Urothelium cell line (cell line): Measurements from ENCODE around the gene CATSPERD.
"Not testable (repeated sequence)": the region's sequence is repeated elsewhere in the genome, so short reads cannot be mapped to it uniquely, and the experiment has no call there.

Experiments
- DNase-seq: peaks from one replicate; pipeline ENCODE4 v3.0.0; 2011; ENCODE audit warnings: low spot score, mixed read lengths
- FAIRE-seq: peaks from 2 replicates; lab custom pipeline; 2011; peaks lifted over from hg19 to GRCh38; lab: Jason Lieb, UNC

CATSPERD gene

GRCh38 chr19:5686326-5686646 is 34.2 kb upstream of the CATSPERD start:
- no peak for FAIRE-seq

GRCh38 chr19:5686647-5687359 is 33.6 kb upstream of the CATSPERD start:
- FAIRE-seq (no peak), DNase-seq (peak; percentile 84)

More at GRCh38 chr19:5686326-5686646, 34.2 kb upstream of the CATSPERD start:
- DNase-seq = no peak

- no peak for FAIRE-seq
These were observed 32.9 kb upstream of the CATSPERD start for GRCh38 chr19:5687360-5688198.

GRCh38 chr19:5688262-5688881 is 32.1 kb upstream of the CATSPERD start:
- not testable (repeated sequence) for DNase-seq, FAIRE-seq

More at GRCh38 chr19:5687360-5688198, 32.9 kb upstream of the CATSPERD start:
- no peak for DNase-seq

GRCh38 chr19:5690125-5690954 is 30.1 kb upstream of the CATSPERD start, which contains the start of gene RPL36:
Gene RPL36 (plus strand): TSS chr19:5690295. CDS start chr19:5690508, 213 bp downstream.
- DNase-seq (peak; percentile 92), FAIRE-seq (no peak)

GRCh38 chr19:5690955-5691821 is 29.2 kb upstream of the CATSPERD start:
- FAIRE-seq = no peak

GRCh38 chr19:5691822-5692722 is 28.4 kb upstream of the CATSPERD start:
- DNase-seq (no peak), FAIRE-seq (no peak)

More at GRCh38 chr19:5690955-5691821, 29.2 kb upstream of the CATSPERD start:
- no peak for DNase-seq

GRCh38 chr19:5692723-5693194 is 27.7 kb upstream of the CATSPERD start:
- no peak for FAIRE-seq
- no peak for DNase-seq

- no peak for FAIRE-seq
- no peak for DNase-seq
These were observed 27.0 kb upstream of the CATSPERD start for GRCh38 chr19:5693195-5694166.

GRCh38 chr19:5694167-5694955 is 26.1 kb upstream of the CATSPERD start:
- FAIRE-seq (no peak), DNase-seq (no peak)

GRCh38 chr19:5694956-5695648 is 25.3 kb upstream of the CATSPERD start:
- DNase-seq (no peak), FAIRE-seq (no peak)

- DNase-seq = no peak
- no peak for FAIRE-seq
These were observed 24.7 kb upstream of the CATSPERD start for GRCh38 chr19:5695649-5696195.

- FAIRE-seq (no peak), DNase-seq (no peak)
These were observed 24.0 kb upstream of the CATSPERD start for GRCh38 chr19:5696196-5697021.

GRCh38 chr19:5697022-5697889 is 23.2 kb upstream of the CATSPERD start:
- DNase-seq (no peak), FAIRE-seq (no peak)
